NCI-H748 (cell line): ENCODE results near the gene RAVER1.
A peak's percentile ranks its signal among the peaks of the same experiment; 100 is the strongest.

Experiments used
- DNase-seq: peaks from one replicate; lab custom pipeline; 2025; ENCODE audit not compliant: unreplicated experiment; lab: John Stamatoyannopoulos, UW

The RAVER1 gene

DNA sequence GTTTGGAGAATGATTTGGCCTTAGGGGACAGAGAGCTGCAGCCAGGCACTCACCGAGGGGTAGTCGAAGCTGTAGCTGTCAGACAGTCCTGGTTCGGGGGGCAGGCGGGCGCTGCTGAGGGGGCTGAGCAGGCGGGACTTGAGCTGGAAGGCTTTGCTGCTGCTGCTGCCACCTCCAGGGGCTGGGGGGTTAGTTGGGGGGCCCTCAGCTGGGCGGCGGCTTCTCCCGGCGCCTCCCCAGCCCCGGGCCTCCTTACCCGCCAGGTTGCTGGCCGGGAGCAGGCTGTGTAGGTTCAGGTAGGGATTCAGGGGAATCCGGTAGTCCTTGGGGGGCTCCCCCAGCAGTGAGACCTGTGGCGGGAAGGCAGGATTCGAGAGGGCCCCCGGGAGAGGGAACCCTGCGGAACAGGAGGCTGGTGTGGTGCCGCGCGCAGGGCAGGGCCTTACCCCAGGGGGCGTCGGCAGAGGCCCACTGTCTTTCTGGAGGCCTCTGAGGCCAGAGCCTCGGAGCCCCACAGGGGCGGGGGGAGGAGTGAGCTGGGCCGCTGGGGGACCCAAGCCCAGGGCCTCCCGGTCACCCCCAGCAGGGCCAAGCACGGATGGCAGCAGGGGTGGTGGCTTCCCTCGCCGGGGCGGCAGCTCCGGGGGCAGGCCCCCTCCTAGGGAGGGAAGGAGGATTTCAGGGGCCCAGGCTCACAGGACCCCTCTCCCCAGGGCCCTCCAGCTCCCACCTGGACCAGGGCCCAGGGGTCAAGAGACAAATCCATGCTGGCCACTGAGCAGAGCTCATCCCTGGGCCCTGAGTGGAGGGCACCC lies 12.5 kb downstream of the RAVER1 start:
- DNase-seq: no peak

DNA sequence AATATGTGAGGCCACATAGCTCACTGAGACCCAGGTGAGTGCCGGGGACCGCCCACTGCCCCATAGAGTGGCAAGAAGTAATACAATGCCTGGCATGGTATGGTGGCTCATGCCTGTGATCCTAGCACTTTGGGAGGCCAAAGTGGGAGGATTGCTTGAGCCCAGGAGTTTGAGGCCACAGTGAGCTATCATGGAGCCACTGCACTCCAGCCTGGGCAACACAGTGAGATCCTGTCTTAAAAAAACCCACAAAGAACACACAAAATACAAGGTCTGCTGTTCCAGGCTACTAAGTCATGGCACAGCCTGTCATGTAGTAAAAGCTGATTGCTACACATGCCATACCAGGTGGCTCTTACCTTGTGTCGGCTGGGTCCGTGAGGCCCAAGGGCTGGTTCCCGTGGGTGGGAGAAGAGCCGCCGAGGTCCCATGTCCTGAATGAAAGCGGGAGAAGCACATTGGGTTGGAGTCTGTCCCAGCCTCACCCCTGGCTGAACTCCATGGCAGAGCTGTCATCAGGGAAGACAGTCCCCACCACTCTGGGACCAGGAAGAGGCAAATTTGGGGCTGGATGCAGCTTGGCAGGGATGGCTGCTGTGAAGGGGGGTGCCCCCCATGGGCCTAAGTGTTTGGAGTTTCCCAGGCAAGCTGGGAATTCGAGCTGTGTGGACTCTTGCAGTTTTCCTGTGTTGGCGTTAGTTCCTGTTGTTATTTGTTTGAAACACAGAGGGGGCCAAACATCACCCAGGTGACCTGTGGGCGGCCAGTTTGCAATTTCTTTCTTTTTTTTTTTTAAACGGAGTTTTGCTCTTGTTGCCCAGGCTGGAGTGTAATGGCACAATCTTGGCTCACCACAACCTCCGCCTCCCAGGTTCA lies 14.3 kb downstream of the RAVER1 start:
- DNase-seq: no peak

GRCh38 chr19:10317857-10318462 lies 15.4 kb downstream of the RAVER1 start:
- no peak for DNase-seq

GRCh38 chr19:10317045-10317856 lies 16.1 kb downstream of the RAVER1 start:
- DNase-seq: no peak

- no peak for DNase-seq
These were observed 16.9 kb downstream of the RAVER1 start for GRCh38 chr19:10316229-10317044.

- DNase-seq: peak; percentile 91
These were observed 17.8 kb downstream of the RAVER1 start, which contains the start of gene FDX2 for GRCh38 chr19:10315335-10316214. FDX2 (minus strand) TSS chr19:10316015; CDS start chr19:10315996, 19 bp downstream.

DNA sequence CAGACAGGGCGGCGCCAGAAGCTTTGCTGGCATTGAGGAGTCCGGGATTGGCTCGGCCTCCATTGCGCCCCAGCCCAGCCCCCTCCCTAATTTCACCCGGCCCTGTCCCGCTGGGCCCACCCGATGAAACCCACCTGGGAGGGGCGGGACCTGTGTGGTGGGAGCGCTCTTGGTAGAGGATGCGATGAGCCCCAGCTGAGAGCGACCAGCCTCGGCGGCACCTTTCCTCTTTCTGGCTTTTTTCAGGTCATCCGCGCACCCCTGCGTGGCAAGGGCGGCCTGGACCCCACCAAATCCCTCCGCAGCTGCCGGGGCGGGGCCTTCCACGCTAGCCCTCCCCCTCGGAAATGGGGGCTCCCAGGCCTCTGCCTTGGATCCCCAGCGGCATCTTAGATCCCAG lies 23.9 kb downstream of the RAVER1 start, which contains the start of gene ZGLP1:
TSS of gene ZGLP1 (minus strand) at position 393 of the 400 bp plus-strand sequence.
- DNase-seq: no peak

GRCh38 chr19:10306327-10306726 lies 27.0 kb downstream of the RAVER1 start:
- DNase-seq: no peak

DNA sequence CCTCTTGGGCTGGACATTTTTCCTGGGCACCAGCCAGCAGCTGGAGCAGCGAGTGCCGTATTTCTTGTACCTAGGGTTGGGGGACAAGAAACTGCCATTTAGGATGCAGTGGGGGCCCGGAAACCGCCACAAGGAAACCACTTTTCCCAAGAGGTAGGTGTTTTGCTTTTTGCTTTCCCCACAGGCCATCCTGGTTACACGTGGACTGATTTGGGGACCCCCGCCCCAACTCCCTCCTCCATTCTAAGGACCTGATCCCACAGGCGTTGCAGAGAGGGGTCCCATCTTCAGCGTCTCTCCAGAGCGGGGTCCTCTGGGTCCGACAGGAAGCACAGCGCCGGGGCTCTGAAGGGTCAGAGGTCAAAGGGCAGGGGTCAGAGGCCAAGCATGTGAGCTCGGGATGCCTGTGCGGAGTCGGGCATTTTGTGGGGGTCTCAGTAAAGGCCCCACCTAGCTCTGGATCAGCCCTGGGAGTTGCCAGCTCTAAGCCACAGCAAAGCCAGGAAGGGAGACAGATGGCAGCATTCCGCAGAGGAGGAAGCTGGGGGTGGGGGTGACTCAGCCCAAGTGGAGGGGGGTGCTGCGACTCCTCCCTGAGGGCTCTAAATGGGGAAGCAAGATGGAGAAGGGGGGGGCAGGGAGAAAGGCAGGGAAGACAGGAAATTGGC lies 28.1 kb downstream of the RAVER1 start:
- no peak for DNase-seq

DNA sequence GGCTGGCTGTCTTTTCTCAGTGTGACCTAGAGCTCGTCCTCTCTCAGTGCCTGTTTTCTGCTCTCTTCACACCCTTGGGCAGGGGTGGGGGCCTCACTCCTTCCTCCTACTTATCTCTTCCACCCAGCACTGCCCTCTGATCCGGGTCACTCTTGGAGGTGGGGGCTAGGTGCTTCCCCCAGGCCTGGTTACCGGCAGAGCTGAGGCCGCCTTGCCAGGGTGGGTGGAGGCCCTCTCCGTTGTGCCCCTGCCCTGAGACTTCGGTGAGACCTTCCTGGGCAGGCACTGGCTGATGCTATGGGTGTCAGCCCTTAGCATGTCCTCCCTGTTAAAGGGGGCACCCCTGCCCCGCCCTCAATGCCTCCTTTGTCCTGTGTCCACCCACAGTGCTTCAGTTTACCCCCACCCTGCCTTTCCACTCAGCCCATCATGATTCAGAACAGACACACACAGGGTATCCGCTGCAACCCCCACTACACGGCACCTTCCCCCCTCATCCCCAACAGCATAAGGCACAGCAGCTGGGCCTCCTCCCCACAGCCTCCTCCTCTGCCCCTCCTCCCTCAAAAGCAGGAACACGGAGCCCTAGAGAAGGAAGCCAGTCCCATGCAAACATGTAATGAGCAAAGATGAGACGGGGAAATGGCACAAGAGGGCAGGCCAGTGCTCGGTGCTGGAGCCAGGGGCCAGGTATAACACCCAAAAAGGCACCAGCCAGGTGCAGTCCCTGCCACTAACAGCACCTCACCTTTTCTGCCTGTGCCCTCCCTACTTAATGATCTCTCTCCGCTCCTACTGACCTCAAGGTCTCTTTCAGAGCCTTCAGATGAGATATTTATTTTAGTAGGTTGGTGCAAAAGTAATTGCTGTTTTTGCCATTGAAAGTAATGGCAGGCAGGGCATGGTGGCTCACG lies 33.5 kb downstream of the RAVER1 start:
- DNase-seq: no peak

GRCh38 chr19:10295847-10296591 lies 37.3 kb downstream of the RAVER1 start:
- DNase-seq: peak; percentile 5

DNA sequence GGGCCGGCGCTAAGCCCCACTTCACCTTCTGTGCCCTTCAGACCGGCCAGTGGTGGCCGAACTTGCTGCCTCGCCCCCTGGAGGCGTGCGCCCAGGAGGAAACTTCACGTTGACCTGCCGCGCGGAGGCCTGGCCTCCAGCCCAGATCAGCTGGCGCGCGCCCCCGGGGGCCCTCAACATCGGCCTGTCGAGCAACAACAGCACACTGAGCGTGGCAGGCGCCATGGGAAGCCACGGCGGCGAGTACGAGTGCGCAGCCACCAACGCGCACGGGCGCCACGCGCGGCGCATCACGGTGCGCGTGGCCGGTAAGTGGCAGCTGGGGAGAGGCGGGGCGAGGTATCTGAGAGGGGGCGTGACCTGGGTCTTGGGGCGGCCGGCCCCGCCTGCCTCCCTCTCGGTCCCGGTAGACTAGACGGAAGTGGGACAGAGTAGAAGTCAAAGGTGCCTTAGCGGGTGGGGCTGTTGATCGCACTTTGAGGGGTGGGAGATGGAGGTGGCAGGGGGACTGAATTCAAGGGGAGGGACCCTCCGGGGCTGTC lies 38.0 kb downstream of the RAVER1 start:
- no peak for DNase-seq

- DNase-seq: no peak
These were observed 39.0 kb downstream of the RAVER1 start for GRCh38 chr19:10294368-10294697.

DNA sequence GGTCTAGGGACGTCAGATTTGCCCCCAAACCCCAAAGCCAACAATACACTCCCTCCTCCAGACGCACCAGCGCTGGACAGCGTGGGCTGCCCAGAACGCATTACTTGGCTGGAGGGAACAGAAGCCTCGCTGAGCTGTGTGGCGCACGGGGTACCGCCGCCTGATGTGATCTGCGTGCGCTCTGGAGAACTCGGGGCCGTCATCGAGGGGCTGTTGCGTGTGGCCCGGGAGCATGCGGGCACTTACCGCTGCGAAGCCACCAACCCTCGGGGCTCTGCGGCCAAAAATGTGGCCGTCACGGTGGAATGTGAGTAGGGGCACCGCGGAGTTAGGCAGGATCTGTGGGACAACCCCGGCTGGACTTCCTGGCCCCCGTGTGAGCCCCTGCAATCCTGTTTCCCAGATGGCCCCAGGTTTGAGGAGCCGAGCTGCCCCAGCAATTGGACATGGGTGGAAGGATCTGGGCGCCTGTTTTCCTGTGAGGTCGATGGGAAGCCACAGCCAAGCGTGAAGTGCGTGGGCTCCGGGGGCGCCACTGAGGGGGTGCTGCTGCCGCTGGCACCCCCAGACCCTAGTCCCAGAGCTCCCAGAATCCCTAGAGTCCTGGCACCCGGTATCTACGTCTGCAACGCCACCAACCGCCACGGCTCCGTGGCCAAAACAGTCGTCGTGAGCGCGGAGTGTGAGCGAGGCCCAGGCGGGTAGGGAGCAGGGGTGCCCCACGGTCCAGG lies 39.5 kb downstream of the RAVER1 start:
- no peak for DNase-seq

- peak; percentile 57 for DNase-seq
These were observed 40.3 kb downstream of the RAVER1 start for GRCh38 chr19:10292789-10293636.
